ENCODE results near the gene AQR. TPM values are rescaled to one million over a fixed set of nuclear protein-coding genes. Genes with fewer than 3 reads are reported as not detected.

AQR gene
- total and polyA plus RNA-seq, 2 of the 13 experiments (the other 11 are each of a cell fraction or from before 2014, with no cell fraction given), result 18.7 to 31.3 TPM

GRCh38 chr15:34889476-34889875 is 80.1 kb downstream of the AQR start:
- CTCF ChIA-PET (ENCODE audit: low intra/inter-chr PET ratio, low total read pairs), result no interaction called here

GRCh38 chr15:34886134-34886533 is 83.4 kb downstream of the AQR start:
- no peak for DNase-seq (ENCODE audit: low spot score)
- Histone ChIP-seq H3K9me3 (ENCODE audit: low read length) (no peaks in the 10 kb centered on the region), H3K27ac (ENCODE audit: extremely low read length, insufficient read depth, low read length) (no peak overlapping the region), H3K9ac (ENCODE audit: insufficient read depth, low read depth, low read length) (no peak overlapping the region), H3K79me2 (ENCODE audit: insufficient read depth, low read length) (no peaks in the 10 kb centered on the region), H3K4me2 (ENCODE audit: low read depth, low read length) (no peak overlapping the region), H3K27me3 (ENCODE audit: control insufficient read depth in 1 of 2, insufficient read depth in 2 of 2, low read length in 2 of 2) (no peaks in the 10 kb centered on the region; a peak in 1 of 5 replicates), H2AFZ (ENCODE audit: low read length) (no peak overlapping the region), H4K20me1 (ENCODE audit: insufficient read depth, low read length) (no peaks in the 10 kb centered on the region), H3K4me1 (ENCODE audit: insufficient read depth, low read length) (no peaks in the 10 kb centered on the region), H3K36me3 (replicated peaks in 1 of 2; ENCODE audit: control insufficient read depth in 1 of 2, insufficient read depth in 2 of 2, low read length in 2 of 2) (peaks cover 6 to 46% of the 10 kb centered on the region in 2 experiments), H3K4me3 (replicated peaks in 1 of 3; ENCODE audit: insufficient read depth in 1 of 3, low read depth in 2 of 3, low read length in 3 of 3) (no peak overlapping the region)
- ChIA-PET POLR2A (no interaction called here), CTCF (ENCODE audit: low intra/inter-chr PET ratio, low total read pairs) (no interaction called here)
- in situ Hi-C loops (cut with HindIII; ENCODE audit: extremely low pct_ligation_motif_present, low pct_unique_long_range_greater_than_20kb), result no loop called here
- intact Hi-C loops (cut with micrococcal nuclease; ENCODE audit: unreplicated experiment), result no loop called here
- ATAC-seq, result no peak
- TF ChIP-seq MATR3 (CRISPR knock-in tag; IDR thresholded peaks at IDR 0.05) (no peak), PPARG (CRISPR knock-in tag; conservative IDR thresholded peaks at IDR 0.05) (no peak), SIX1 (CRISPR knock-in tag; IDR thresholded peaks at IDR 0.05; ENCODE audit: borderline replicate concordance) (no peak), ZNF547 (CRISPR knock-in tag; IDR thresholded peaks at IDR 0.05) (no peak), ZNF567 (CRISPR knock-in tag; IDR thresholded peaks at IDR 0.05; ENCODE audit: borderline replicate concordance) (no peak), SP4 (CRISPR knock-in tag; IDR thresholded peaks at IDR 0.05) (no peak), RBFOX2 (IDR thresholded peaks at IDR 0.05; ENCODE audit: low read depth, low read length) (no peak)
- BruUV-seq (replicated peaks), result no TSS peak
- FAIRE-seq, result no peak

More at GRCh38 chr15:34889476-34889875, 80.1 kb downstream of the AQR start:
- H3K9me3 ChIP-seq (ENCODE audit: low read length), result peaks cover 12% of the 10 kb centered on the region; the same call in 1 of the 2 replicates
- intact Hi-C loops (cut with micrococcal nuclease; ENCODE audit: unreplicated experiment), result no loop called here
- POLR2A ChIA-PET, result no interaction called here
- no peak overlapping the region for H3K4me2 ChIP-seq (ENCODE audit: low read depth, low read length)
- no peak for FAIRE-seq
- BruUV-seq (replicated peaks), result no TSS peak
- no peak for DNase-seq (ENCODE audit: low spot score)
- H3K27ac ChIP-seq (ENCODE audit: extremely low read length, insufficient read depth, low read length), result no peak overlapping the region
- H3K9ac ChIP-seq (ENCODE audit: insufficient read depth, low read depth, low read length), result no peak overlapping the region
- in situ Hi-C loops (cut with HindIII; ENCODE audit: extremely low pct_ligation_motif_present, low pct_unique_long_range_greater_than_20kb), result no loop called here
- no peak for ATAC-seq
- 97% methylated on average over 7 of the region's 7 CpGs for WGBS (ENCODE audit: low lambda C conversion rate)
- no peaks in the 10 kb centered on the region for H3K4me1 ChIP-seq (ENCODE audit: insufficient read depth, low read length)
- no peaks in the 10 kb centered on the region for H3K79me2 ChIP-seq (ENCODE audit: insufficient read depth, low read length)
- H2AFZ ChIP-seq (ENCODE audit: low read length), result no peak overlapping the region
- H3K27me3 ChIP-seq (ENCODE audit: control insufficient read depth in 1 of 2, insufficient read depth in 2 of 2, low read length in 2 of 2), result no peaks in the 10 kb centered on the region; a peak in 1 of 5 replicates
- peaks cover 10 to 48% of the 10 kb centered on the region in 2 experiments for H3K36me3 ChIP-seq (replicated peaks in 1 of 2; ENCODE audit: control insufficient read depth in 1 of 2, insufficient read depth in 2 of 2, low read length in 2 of 2)
- TF ChIP-seq ZNF12 (CRISPR knock-in tag; IDR thresholded peaks at IDR 0.05) (no peak), ARNT2 (CRISPR knock-in tag; IDR thresholded peaks at IDR 0.05; ENCODE audit: low read depth) (no peak), RFX3 (CRISPR knock-in tag; IDR thresholded peaks at IDR 0.05) (no peak), CSRNP2 (CRISPR knock-in tag; conservative IDR thresholded peaks at IDR 0.05; ENCODE audit: low read depth) (no peak), ZNF768 (CRISPR knock-in tag; IDR thresholded peaks at IDR 0.05) (no peak), ATF3 (CRISPR knock-in tag; IDR thresholded peaks at IDR 0.05) (no peak)
- H4K20me1 ChIP-seq (ENCODE audit: insufficient read depth, low read length), result no peaks in the 10 kb centered on the region
- no peak overlapping the region for H3K4me3 ChIP-seq (replicated peaks in 1 of 3; ENCODE audit: insufficient read depth in 1 of 3, low read depth in 2 of 3, low read length in 3 of 3)
